Thyroid gland (tissue), 4 donors: ENCODE measurements around the gene KCNH1.

Source experiments
- CTCF ChIP-seq, 6 experiments: fragments of 200-600 bp in 3 of 6; fragments of 450-650 bp in 3 of 6; sonication (generic) in 3 of 6; IDR thresholded peaks; one replicate each; pipeline ENCODE4 v1.5.1; 2016 to 2019; ENCODE audit warnings: antibody characterized with exemption in 6 of 6, mild to moderate bottlenecking in 2 of 6, inconsistent platforms in 1 of 6, moderate library complexity in 1 of 6
- POLR2A ChIP-seq, 2 donors: fragments of 450-650 bp; IDR thresholded peaks; one replicate each; pipeline ENCODE4 v1.6.1; 2017; ENCODE audit warnings: antibody characterized with exemption in 2 of 2, mild to moderate bottlenecking in 2 of 2, moderate library complexity in 1 of 2

- TF ChIP-seq CTCF (IDR thresholded peaks at IDR 0.05) (no peak), POLR2A (IDR thresholded peaks at IDR 0.05) (no peak)
These were observed 311.0 kb downstream of the KCNH1 start for GRCh38 chr1:210822932-210823331.
